Ovary (tissue), 3 donors: Measurements from ENCODE around the gene USP20.

Experiments
- EP300 ChIP-seq: sonication (generic); formaldehyde crosslinking; IDR thresholded peaks from one replicate; pipeline ENCODE4 v1.6.1; 2017; ENCODE audit warnings: antibody characterized with exemption
- POLR2A ChIP-seq: fragments of 450-650 bp; IDR thresholded peaks from one replicate; pipeline ENCODE4 v1.6.1; 2017; ENCODE audit warnings: antibody characterized with exemption, mild to moderate bottlenecking, moderate library complexity
- TF ChIP-seq, protein P1 (sequence below), 3 donors: fragments of 450-650 bp in 2 of 3; fragments of 200-600 bp in 1 of 3; IDR thresholded peaks; one replicate each; pipeline versions ENCODE4 v1.5.1 to v1.8.0; 2016 to 2022; ENCODE audit warnings: antibody characterized with exemption in 3 of 3, mild to moderate bottlenecking in 1 of 3
- donor health status: DM: no; HTN: no; CAD: no.

GRCh38 chr9:129897263-129897662, 62.0 kb downstream of the USP20 start:
- TF ChIP-seq POLR2A (no peak), EP300 (no peak)
- TF ChIP-seq, protein P1, sequence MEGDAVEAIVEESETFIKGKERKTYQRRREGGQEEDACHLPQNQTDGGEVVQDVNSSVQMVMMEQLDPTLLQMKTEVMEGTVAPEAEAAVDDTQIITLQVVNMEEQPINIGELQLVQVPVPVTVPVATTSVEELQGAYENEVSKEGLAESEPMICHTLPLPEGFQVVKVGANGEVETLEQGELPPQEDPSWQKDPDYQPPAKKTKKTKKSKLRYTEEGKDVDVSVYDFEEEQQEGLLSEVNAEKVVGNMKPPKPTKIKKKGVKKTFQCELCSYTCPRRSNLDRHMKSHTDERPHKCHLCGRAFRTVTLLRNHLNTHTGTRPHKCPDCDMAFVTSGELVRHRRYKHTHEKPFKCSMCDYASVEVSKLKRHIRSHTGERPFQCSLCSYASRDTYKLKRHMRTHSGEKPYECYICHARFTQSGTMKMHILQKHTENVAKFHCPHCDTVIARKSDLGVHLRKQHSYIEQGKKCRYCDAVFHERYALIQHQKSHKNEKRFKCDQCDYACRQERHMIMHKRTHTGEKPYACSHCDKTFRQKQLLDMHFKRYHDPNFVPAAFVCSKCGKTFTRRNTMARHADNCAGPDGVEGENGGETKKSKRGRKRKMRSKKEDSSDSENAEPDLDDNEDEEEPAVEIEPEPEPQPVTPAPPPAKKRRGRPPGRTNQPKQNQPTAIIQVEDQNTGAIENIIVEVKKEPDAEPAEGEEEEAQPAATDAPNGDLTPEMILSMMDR (IDR thresholded peaks at IDR 0.05) = no peak
